ENCODE measurements around the gene PPP1R14B. TPM values are rescaled to one million over a fixed set of nuclear protein-coding genes. Genes with fewer than 3 reads are reported as not detected.

PPP1R14B gene
- polyA plus RNA-seq, 1 donor = 62.6 TPM

GRCh38 chr11:64283092-64283491 lies 36.3 kb upstream of the PPP1R14B start:
- WGBS (ENCODE audit: insufficient coverage, low lambda C conversion rate) = no CpG with 5 or more reads among the region's 3 CpGs
- Histone ChIP-seq H3K4me3 (ENCODE audit: low read length) (no peak overlapping the region), H3K9me3 (ENCODE audit: control insufficient read depth, low read depth, low read length) (no peaks in the 10 kb centered on the region), H3K4me1 (ENCODE audit: control insufficient read depth, insufficient read depth, low read length) (peaks cover 17% of the 10 kb centered on the region), H3K27me3 (ENCODE audit: control insufficient read depth, insufficient read depth, low read length) (no peaks in the 10 kb centered on the region), H3K27ac (ENCODE audit: low read length) (no peak overlapping the region), H3K36me3 (ENCODE audit: control insufficient read depth, insufficient read depth, low read length) (peaks cover 16% of the 10 kb centered on the region)
- no peak for DNase-seq

DNA sequence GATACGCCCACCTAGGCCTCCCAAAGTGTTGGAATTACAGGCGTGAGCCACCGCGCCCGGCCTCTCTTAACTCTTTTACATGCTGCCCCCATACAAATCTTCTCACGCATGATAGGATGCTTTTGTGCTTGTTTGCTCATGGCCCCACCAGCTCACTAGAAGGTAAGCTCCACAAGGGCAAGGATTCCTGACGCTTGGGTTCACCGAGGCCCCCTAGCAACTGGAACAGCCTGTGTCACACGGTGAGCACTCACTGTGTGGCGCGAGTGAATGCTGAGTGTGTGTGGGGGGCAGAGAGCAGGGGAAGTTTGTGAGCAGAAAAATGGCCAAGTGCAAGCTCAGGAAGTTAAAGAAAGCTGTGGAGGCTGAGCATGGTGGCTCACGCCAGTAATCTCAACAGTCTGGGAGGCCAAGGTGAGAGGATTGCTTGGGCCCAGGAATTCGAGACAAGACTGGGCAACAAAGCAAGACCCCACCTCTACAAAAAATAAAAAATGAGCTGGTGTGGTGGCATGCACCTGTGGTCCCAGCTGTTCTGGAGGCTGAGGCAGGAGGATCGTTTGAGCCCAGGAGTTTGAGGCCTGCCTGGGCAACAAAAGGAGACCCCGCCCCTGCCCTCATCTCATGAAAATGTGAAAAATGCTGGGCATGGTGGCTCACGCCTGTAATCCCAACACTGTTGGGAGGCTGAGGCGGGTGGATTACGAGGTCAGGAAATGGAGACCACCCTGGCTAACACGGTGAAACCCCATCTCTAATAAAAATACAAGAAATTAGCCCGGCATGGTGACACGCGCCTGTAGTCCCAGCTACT lies 35.4 kb upstream of the PPP1R14B start:
- no peaks in the 10 kb centered on the region for H3K27me3 ChIP-seq (ENCODE audit: control insufficient read depth, insufficient read depth, low read length)
- peaks cover 21% of the 10 kb centered on the region for H3K36me3 ChIP-seq (ENCODE audit: control insufficient read depth, insufficient read depth, low read length)
- DNase-seq = no peak
- no peak overlapping the region for H3K27ac ChIP-seq (ENCODE audit: low read length)
- no peak overlapping the region for H3K4me3 ChIP-seq (ENCODE audit: low read length)
- peaks cover 17% of the 10 kb centered on the region for H3K4me1 ChIP-seq (ENCODE audit: control insufficient read depth, insufficient read depth, low read length)
- WGBS (ENCODE audit: insufficient coverage, low lambda C conversion rate) = 100% methylated on average over 2 of the region's 22 CpGs
- no peaks in the 10 kb centered on the region for H3K9me3 ChIP-seq (ENCODE audit: control insufficient read depth, low read depth, low read length)

- H3K27me3 ChIP-seq (ENCODE audit: control insufficient read depth, insufficient read depth, low read length) = no peaks in the 10 kb centered on the region
- no CpG with 5 or more reads among the region's 8 CpGs for WGBS (ENCODE audit: insufficient coverage, low lambda C conversion rate)
- peaks cover 8% of the 10 kb centered on the region for H3K4me1 ChIP-seq (ENCODE audit: control insufficient read depth, insufficient read depth, low read length)
- peaks cover 38% of the 10 kb centered on the region for H3K36me3 ChIP-seq (ENCODE audit: control insufficient read depth, insufficient read depth, low read length)
- DNase-seq = no peak
- no peaks in the 10 kb centered on the region for H3K9me3 ChIP-seq (ENCODE audit: control insufficient read depth, low read depth, low read length)
- H3K27ac ChIP-seq (ENCODE audit: low read length) = no peak overlapping the region
- no peak overlapping the region for H3K4me3 ChIP-seq (ENCODE audit: low read length)
These were observed 31.9 kb upstream of the PPP1R14B start for GRCh38 chr11:64278576-64279190.

GRCh38 chr11:64276653-64277431 lies 30.1 kb upstream of the PPP1R14B start:
- Histone ChIP-seq H3K36me3 (ENCODE audit: control insufficient read depth, insufficient read depth, low read length) (peaks cover 32% of the 10 kb centered on the region), H3K4me3 (ENCODE audit: low read length) (no peak overlapping the region), H3K27ac (ENCODE audit: low read length) (no peak overlapping the region), H3K27me3 (ENCODE audit: control insufficient read depth, insufficient read depth, low read length) (no peaks in the 10 kb centered on the region), H3K9me3 (ENCODE audit: control insufficient read depth, low read depth, low read length) (no peaks in the 10 kb centered on the region), H3K4me1 (ENCODE audit: control insufficient read depth, insufficient read depth, low read length) (peaks cover 19% of the 10 kb centered on the region)
- no CpG with 5 or more reads among the region's 17 CpGs for WGBS (ENCODE audit: insufficient coverage, low lambda C conversion rate)
- no peak for DNase-seq

DNA sequence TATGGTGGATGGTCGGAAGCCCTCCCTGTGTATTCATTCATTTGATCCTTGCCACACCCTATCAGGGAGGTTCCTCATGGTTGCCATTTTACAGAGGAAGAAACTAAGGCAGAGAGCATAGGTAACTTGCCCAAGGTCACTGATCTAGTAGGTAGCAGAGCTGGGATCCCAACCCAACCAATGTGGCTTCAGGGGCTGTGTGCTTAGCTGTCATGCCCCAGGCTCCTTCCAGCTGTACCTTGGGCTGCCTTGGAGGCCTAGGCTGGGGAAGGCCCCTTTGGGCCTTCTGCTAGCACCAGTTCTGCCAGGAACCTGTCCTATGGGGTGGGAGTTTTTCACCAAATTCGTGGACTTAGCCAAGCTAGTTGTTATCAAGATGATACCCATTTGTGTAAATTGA lies 29.1 kb upstream of the PPP1R14B start:
- Histone ChIP-seq H3K4me1 (ENCODE audit: control insufficient read depth, insufficient read depth, low read length) (peaks cover 21% of the 10 kb centered on the region), H3K27ac (ENCODE audit: low read length) (no peak overlapping the region), H3K9me3 (ENCODE audit: control insufficient read depth, low read depth, low read length) (no peaks in the 10 kb centered on the region), H3K36me3 (ENCODE audit: control insufficient read depth, insufficient read depth, low read length) (peaks cover 31% of the 10 kb centered on the region), H3K27me3 (ENCODE audit: control insufficient read depth, insufficient read depth, low read length) (no peaks in the 10 kb centered on the region), H3K4me3 (ENCODE audit: low read length) (no peak overlapping the region)
- DNase-seq = no peak
- WGBS (ENCODE audit: insufficient coverage, low lambda C conversion rate) = no CpG with 5 or more reads among the region's 2 CpGs

DNA sequence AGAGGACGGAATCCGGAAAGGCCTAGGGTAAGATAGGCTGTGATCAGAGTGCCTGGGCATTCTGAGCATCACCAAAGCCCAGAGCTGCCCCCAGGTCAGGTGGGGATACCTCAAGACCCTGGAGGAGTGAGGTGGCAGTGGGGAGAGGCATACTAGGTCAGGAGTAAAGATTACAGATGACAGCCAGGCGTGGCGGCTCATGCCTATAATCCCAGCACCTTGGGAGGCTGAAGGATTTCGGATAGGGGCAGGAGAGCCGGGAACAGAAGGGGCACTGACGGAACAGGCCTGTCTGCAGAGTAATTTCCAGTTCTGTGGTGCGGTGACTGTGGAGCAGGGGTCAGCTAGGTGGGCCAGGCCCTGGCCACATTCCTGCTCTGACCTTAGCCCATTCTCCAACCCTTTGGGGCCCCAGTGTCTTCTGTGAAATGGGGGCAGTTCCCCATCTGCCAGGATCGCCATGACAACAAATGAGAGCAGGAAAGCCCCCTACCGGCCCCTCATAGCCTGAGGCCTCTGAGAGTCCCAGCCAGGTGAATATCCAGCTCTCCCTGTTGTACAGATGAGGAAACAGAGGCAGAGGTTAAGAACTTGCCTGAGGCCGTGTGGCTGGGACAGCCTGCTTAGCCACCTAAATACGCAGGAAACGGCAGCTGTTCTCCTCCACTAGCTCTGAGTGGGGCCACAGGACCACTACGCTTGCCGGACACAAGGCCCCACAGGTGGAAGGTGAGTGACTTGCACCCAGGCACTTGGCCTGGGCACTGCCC lies 28.5 kb upstream of the PPP1R14B start:
- Histone ChIP-seq H3K27me3 (ENCODE audit: control insufficient read depth, insufficient read depth, low read length) (no peaks in the 10 kb centered on the region), H3K27ac (ENCODE audit: low read length) (no peak overlapping the region), H3K9me3 (ENCODE audit: control insufficient read depth, low read depth, low read length) (no peaks in the 10 kb centered on the region), H3K4me3 (ENCODE audit: low read length) (no peak overlapping the region), H3K36me3 (ENCODE audit: control insufficient read depth, insufficient read depth, low read length) (peaks cover 31% of the 10 kb centered on the region), H3K4me1 (ENCODE audit: control insufficient read depth, insufficient read depth, low read length) (peaks cover 21% of the 10 kb centered on the region)
- WGBS (ENCODE audit: insufficient coverage, low lambda C conversion rate) = no CpG with 5 or more reads among the region's 15 CpGs
- DNase-seq = no peak

DNA sequence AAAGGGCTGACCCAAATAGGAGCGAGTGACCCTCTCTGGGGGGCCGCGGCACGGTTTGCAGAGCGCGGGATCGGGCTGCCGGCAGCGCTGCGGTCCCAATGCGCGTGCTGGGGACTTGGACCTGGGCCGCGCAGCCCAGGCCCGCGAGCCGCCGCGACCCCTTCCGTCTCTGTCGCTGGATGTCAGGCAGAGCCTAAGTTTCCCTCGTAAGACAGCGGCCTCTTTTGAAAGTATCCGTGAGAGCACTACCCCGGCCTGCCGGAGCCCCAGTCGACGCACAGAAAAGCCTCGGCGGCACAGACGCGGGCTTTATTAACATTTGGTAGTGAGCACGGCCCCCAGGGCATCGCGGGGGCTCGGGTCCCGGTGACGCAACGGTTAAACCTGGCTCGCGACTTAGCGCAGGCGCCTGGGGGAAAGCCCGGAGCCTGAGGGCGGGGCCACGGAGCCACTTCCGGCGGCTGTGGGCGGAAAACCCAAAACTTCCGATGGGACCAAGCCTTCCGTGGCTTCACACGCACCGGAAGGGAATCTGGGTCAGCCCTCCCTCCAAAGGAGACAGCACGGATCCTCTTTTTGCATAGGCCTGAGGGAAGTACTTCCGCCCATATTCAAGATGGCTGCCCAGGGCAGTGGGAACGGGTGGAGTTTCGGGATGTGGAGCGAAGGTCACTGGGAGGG lies 22.9 kb upstream of the PPP1R14B start:
- Histone ChIP-seq H3K4me3 (ENCODE audit: low read length) (peak overlapping the region; percentile 78), H3K36me3 (ENCODE audit: control insufficient read depth, insufficient read depth, low read length) (peaks cover 34% of the 10 kb centered on the region), H3K27ac (ENCODE audit: low read length) (peak overlapping the region; percentile 93), H3K27me3 (ENCODE audit: control insufficient read depth, insufficient read depth, low read length) (no peaks in the 10 kb centered on the region), H3K9me3 (ENCODE audit: control insufficient read depth, low read depth, low read length) (no peaks in the 10 kb centered on the region), H3K4me1 (ENCODE audit: control insufficient read depth, insufficient read depth, low read length) (peaks cover 38% of the 10 kb centered on the region)
- peak; percentile 99 to 100 for DNase-seq
- no CpG with 5 or more reads among the region's 58 CpGs for WGBS (ENCODE audit: insufficient coverage, low lambda C conversion rate)

GRCh38 chr11:64268893-64269539 lies 22.3 kb upstream of the PPP1R14B start:
- H3K4me3 ChIP-seq (ENCODE audit: low read length) = peak overlapping the region; percentile 78
- H3K4me1 ChIP-seq (ENCODE audit: control insufficient read depth, insufficient read depth, low read length) = peaks cover 38% of the 10 kb centered on the region
- H3K27me3 ChIP-seq (ENCODE audit: control insufficient read depth, insufficient read depth, low read length) = no peaks in the 10 kb centered on the region
- H3K36me3 ChIP-seq (ENCODE audit: control insufficient read depth, insufficient read depth, low read length) = peaks cover 41% of the 10 kb centered on the region
- no CpG with 5 or more reads among the region's 34 CpGs for WGBS (ENCODE audit: insufficient coverage, low lambda C conversion rate)
- DNase-seq = peak; percentile 36 to 69
- no peaks in the 10 kb centered on the region for H3K9me3 ChIP-seq (ENCODE audit: control insufficient read depth, low read depth, low read length)
- peak overlapping the region; percentile 93 for H3K27ac ChIP-seq (ENCODE audit: low read length)

GRCh38 chr11:64268025-64268892 lies 21.5 kb upstream of the PPP1R14B start:
- H3K4me3 ChIP-seq (ENCODE audit: low read length) = peak overlapping the region; percentile 78
- WGBS (ENCODE audit: insufficient coverage, low lambda C conversion rate) = 80% methylated on average over 1 of the region's 23 CpGs
- H3K4me1 ChIP-seq (ENCODE audit: control insufficient read depth, insufficient read depth, low read length) = peaks cover 31% of the 10 kb centered on the region
- peaks cover 48% of the 10 kb centered on the region for H3K36me3 ChIP-seq (ENCODE audit: control insufficient read depth, insufficient read depth, low read length)
- DNase-seq = peak in 1 of 2 donors; percentile 50
- no peaks in the 10 kb centered on the region for H3K9me3 ChIP-seq (ENCODE audit: control insufficient read depth, low read depth, low read length)
- H3K27me3 ChIP-seq (ENCODE audit: control insufficient read depth, insufficient read depth, low read length) = no peaks in the 10 kb centered on the region
- H3K27ac ChIP-seq (ENCODE audit: low read length) = peak overlapping the region; percentile 93

Measured in large intestine (tissue), 3 donors.